Breast epithelium (tissue), 4 donors: ENCODE measurements around the gene CALY. TPM values are rescaled to one million over a fixed set of nuclear protein-coding genes. Genes with fewer than 3 reads are reported as not detected.
A peak's percentile ranks its signal among the peaks of the same experiment; 100 is the strongest.

Experiments used
- DNase-seq, 2 donors: peaks; one replicate each; pipeline ENCODE4 v3.0.0-alpha.2; 2019; ENCODE audit warnings: low spot score in 2 of 2
- H3K27ac ChIP-seq, 2 donors: fragments of 200-600 bp; sonication (generic) in 1 of 2; one replicate each; pipeline ENCODE4 v1.5.1; 2016 to 2019; ENCODE audit warnings: mild to moderate bottlenecking in 1 of 2
- H3K27me3 ChIP-seq, 2 donors: fragments of 200-600 bp; sonication (generic) in 1 of 2; one replicate each; pipeline versions ENCODE4 v1.5.1 to v1.6.0; 2017 to 2019; ENCODE audit warnings: control low read depth in 1 of 2, mild to moderate bottlenecking in 1 of 2
- H3K36me3 ChIP-seq: fragments of 200-600 bp; one replicate; pipeline ENCODE4 v1.5.1; 2019
- H3K4me1 ChIP-seq, 2 donors: fragments of 200-600 bp; sonication (generic); one replicate each; pipeline ENCODE4 v1.5.1; 2016 to 2019; ENCODE audit warnings: control low read depth in 1 of 2
- H3K4me3 ChIP-seq, 3 donors: fragments of 200-600 bp; sonication (generic); 1 replicate in 2 of 3; 2 replicates in 1 of 3; pipeline ENCODE4 v1.5.1; 2016 to 2019; ENCODE audit warnings: mild to moderate bottlenecking in 3 of 3, moderate library complexity in 2 of 3
- H3K9me3 ChIP-seq, 2 donors: fragments of 200-600 bp; sonication (generic) in 1 of 2; one replicate each; pipeline ENCODE4 v1.5.1; 2016 to 2019; ENCODE audit warnings: control low read depth in 1 of 2
- POLR2A ChIP-seq: fragments of 450-650 bp; IDR thresholded peaks from one replicate; pipeline ENCODE4 v1.6.1; 2016; ENCODE audit warnings: antibody characterized with exemption, mild to moderate bottlenecking, moderate library complexity
- POLR2AphosphoS5 ChIP-seq, 3 donors: sonication (generic); formaldehyde crosslinking; IDR thresholded peaks; one replicate each; pipeline ENCODE4 v1.6.1; 2017; ENCODE audit warnings: antibody characterized with exemption in 3 of 3
- intact Hi-C: fragments of 100-400 bp; cut with DNase I; formaldehyde crosslinking; loops from one replicate; pipeline ENCODE4 v1.15.1; 2023; ENCODE audit warnings: low total_unique reads
- total RNA-seq, 3 donors: library from RNA; depleted of rRNA; stranded (reverse); fragments of >200 nt; gene quantifications; one replicate each; pipeline ENCODE4 v1.1.0, GENCODE V29; 2016
- TF ChIP-seq, protein P1 (sequence below), 3 donors: fragments of 450-650 bp; IDR thresholded peaks; one replicate each; pipeline ENCODE4 v1.5.1; 2016 to 2017; ENCODE audit warnings: antibody characterized with exemption in 3 of 3, mild to moderate bottlenecking in 3 of 3, moderate library complexity in 3 of 3

The CALY gene
- total RNA-seq, 3 donors from 2014 or later, result 0.66 TPM; not detected in 2

DNA sequence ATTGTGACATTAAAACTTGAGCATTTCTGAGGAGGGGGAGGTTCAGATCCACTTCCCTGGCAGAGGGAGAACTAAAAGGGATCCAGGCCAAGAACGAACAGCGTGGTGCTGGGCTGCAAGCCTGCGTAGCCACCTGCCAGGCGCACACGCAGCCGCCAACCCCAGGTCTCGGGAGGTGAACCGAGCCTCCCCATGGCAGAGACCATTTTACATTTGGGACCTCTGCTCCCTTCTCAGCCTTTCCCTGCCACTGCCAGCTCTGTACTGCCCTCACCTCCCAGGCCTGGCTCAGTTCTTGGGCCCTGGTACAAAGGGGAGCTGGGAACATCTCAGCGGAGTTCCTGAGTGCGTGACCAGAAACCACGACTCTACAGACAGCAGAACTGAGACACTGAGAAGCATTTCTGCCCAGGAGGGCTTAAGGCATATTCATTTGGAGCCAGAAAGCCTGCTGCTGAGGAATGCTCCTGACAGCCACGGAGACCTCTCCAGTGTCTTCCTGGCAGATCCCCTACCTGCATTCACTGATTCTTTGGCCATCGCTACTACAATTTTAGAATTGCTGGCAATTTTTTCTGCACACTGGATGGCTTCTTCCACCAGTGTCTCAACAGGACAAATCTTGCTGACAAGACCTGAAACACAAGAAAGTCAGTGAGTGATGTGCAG is 28.9 kb upstream of the CALY start:
- Histone ChIP-seq H3K9me3 (no peaks in the 10 kb centered on the region), H3K4me1 (no peaks in the 10 kb centered on the region), H3K4me3 (no peak overlapping the region), H3K36me3 (no peaks in the 10 kb centered on the region), H3K27ac (peak overlapping the region in 1 of 2 donors; percentile 45), H3K27me3 (no peaks in the 10 kb centered on the region)
- no peak for TF ChIP-seq POLR2AphosphoS5 (IDR thresholded peaks at IDR 0.05)
- no peak for TF ChIP-seq POLR2A
- TF ChIP-seq, protein P1, sequence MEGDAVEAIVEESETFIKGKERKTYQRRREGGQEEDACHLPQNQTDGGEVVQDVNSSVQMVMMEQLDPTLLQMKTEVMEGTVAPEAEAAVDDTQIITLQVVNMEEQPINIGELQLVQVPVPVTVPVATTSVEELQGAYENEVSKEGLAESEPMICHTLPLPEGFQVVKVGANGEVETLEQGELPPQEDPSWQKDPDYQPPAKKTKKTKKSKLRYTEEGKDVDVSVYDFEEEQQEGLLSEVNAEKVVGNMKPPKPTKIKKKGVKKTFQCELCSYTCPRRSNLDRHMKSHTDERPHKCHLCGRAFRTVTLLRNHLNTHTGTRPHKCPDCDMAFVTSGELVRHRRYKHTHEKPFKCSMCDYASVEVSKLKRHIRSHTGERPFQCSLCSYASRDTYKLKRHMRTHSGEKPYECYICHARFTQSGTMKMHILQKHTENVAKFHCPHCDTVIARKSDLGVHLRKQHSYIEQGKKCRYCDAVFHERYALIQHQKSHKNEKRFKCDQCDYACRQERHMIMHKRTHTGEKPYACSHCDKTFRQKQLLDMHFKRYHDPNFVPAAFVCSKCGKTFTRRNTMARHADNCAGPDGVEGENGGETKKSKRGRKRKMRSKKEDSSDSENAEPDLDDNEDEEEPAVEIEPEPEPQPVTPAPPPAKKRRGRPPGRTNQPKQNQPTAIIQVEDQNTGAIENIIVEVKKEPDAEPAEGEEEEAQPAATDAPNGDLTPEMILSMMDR (IDR thresholded peaks at IDR 0.05), result no peak
- DNase-seq, result no peak
- intact Hi-C loops, result no loop called here

DNA sequence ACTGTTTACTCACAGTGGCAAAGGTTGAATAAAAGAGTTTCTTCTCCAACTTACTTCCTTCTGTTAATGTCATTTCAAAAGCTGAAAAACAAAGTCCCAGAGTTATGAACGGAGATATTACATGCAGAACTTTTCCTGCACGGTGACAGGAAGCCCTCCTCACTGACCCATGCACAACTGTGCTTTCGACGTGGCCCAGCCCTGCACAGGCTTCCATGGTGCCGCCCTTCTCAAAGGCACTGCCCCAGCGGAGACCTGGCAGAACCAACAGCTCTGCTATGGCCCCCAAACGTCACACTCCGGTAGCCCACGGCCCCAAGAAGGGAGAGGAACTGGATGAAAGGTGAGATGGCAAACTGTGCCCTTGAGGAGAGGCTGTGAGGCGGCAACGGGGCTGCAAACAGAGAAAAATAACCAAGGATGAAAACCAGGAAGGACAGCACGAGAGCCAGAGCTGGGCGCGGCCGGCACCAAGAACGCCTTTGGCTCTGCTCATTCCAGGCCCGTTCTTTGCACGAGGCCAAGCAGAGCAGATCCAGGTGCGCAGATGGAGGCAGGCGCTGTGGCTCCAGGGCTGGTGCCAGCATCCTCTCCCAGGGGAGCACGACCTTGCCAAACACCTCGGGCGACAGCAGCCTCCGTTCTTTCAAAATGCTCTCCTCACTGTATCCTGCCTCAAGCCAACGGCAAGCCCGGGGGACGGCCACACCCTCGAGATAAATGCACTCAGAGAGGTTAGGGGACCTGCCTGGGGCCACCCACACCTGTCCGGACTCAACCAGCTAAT is 28.1 kb upstream of the CALY start:
- TF ChIP-seq, protein P1 (IDR thresholded peaks at IDR 0.05), result no peak
- TF ChIP-seq POLR2A (no peak), POLR2AphosphoS5 (IDR thresholded peaks at IDR 0.05) (no peak)
- H3K4me3 ChIP-seq, result no peak overlapping the region
- intact Hi-C loops, result no loop called here
- no peaks in the 10 kb centered on the region for H3K4me1 ChIP-seq
- no peaks in the 10 kb centered on the region for H3K36me3 ChIP-seq
- H3K27ac ChIP-seq, result peak overlapping the region in 1 of 2 donors; percentile 45
- DNase-seq, result no peak
- no peaks in the 10 kb centered on the region for H3K27me3 ChIP-seq
- no peaks in the 10 kb centered on the region for H3K9me3 ChIP-seq

DNA sequence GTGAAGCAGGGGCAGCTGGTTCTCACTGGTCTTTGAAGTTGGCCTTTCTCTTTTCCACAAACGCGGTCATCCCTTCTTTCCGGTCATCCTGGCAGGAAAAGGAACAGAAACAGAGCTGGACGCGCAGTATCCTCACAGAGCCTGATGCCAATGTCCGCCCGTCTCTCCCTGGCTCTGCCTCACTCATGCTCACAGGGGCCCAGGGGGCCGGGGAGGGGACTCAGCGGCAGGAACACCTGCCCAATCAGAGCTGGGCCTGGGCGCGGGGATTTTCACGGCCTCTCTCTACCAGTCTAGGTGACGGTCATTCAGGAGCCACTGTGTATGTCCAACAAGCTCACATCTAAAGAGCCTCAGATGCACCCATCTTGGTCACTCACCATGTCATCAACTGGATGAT is 26.1 kb upstream of the CALY start:
- H3K4me1 ChIP-seq, result no peaks in the 10 kb centered on the region
- no peaks in the 10 kb centered on the region for H3K27me3 ChIP-seq
- no peaks in the 10 kb centered on the region for H3K36me3 ChIP-seq
- no peak for DNase-seq
- H3K9me3 ChIP-seq, result no peaks in the 10 kb centered on the region
- H3K27ac ChIP-seq, result no peak overlapping the region
- TF ChIP-seq POLR2A (no peak), POLR2AphosphoS5 (IDR thresholded peaks at IDR 0.05) (no peak)
- TF ChIP-seq, protein P1 (IDR thresholded peaks at IDR 0.05), result no peak
- intact Hi-C loops, result no loop called here
- no peak overlapping the region for H3K4me3 ChIP-seq

DNA sequence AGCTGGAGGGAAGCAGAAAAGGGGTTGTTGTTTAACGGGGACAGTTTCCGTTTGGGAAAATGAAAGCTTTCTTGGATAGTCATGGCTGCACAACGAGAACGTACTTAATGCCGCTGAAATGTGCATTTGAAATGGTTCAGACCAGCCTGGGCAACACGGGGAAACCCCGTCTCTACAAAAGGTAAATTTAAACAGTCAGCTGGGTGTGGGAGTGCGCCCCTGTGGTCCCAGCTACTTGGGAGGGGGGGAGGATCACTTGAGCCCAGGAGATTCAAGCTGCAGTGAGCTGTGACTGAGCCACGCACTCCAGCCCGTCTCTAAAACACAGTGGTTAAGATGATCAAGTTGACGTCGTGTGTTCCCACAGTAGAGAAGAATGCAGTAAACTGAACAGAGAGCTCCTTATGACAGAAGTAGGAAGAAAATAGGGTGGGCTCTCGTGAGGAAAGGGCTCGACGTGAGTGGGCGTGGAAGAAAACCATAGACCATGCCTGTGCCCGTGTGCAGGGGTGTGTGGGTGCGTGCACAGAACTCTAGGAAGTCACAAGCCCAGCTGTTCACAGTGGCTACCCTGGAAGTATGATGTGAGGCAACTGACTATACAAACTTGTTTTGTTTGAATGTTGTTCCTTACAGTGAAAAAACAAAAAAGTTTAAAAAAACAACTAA is 25.2 kb upstream of the CALY start:
- Histone ChIP-seq H3K27me3 (no peaks in the 10 kb centered on the region), H3K36me3 (no peaks in the 10 kb centered on the region), H3K9me3 (no peaks in the 10 kb centered on the region), H3K27ac (no peak overlapping the region), H3K4me3 (no peak overlapping the region), H3K4me1 (no peaks in the 10 kb centered on the region)
- DNase-seq, result no peak
- intact Hi-C loops, result no loop called here
- TF ChIP-seq POLR2A (no peak), POLR2AphosphoS5 (IDR thresholded peaks at IDR 0.05) (no peak)

DNA sequence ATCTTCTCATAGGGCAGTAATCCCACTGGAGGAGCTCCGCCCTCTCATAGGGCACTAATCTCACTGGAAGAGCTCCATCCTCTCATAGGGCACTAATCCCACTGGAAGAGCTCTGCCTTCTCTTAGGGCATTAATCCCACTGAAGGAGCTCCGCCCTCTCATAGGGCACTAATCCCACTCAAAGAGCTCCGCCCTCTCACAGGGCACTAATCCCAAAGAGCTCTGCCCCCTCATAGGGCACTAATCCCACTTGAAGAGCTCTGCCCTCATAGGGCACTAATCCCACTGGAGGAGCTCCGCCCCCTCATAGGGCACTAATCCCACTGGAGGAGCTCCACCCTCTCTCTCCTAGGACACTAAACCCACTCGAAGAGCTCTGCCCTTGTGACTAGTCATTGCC is 24.5 kb upstream of the CALY start:
- H3K36me3 ChIP-seq, result no peaks in the 10 kb centered on the region
- intact Hi-C loops, result no loop called here
- H3K9me3 ChIP-seq, result no peaks in the 10 kb centered on the region
- no peak overlapping the region for H3K4me3 ChIP-seq
- TF ChIP-seq, protein P1 (IDR thresholded peaks at IDR 0.05), result no peak
- no peak for TF ChIP-seq POLR2AphosphoS5 (IDR thresholded peaks at IDR 0.05)
- no peak for TF ChIP-seq POLR2A
- no peaks in the 10 kb centered on the region for H3K27me3 ChIP-seq
- no peak for DNase-seq
- H3K27ac ChIP-seq, result no peak overlapping the region
- peaks cover 0 to 4% of the 10 kb centered on the region in 2 donors for H3K4me1 ChIP-seq
